Thyroid gland (tissue), 4 donors: ENCODE measurements around the gene HOXD8. TPM values are rescaled to one million over a fixed set of nuclear protein-coding genes. Genes with fewer than 3 reads are reported as not detected.

ENCODE experiments used
- DNase-seq, 2 donors: peaks; one replicate each; pipeline ENCODE4 v3.0.0-alpha.2; 2019
- H3K27ac ChIP-seq, 3 donors: fragments of 200-600 bp; sonication (generic); 1 replicate in 2 of 3; 2 replicates in 1 of 3; pipeline ENCODE4 v1.5.1; 2016 to 2019; ENCODE audit warnings: mild to moderate bottlenecking in 1 of 3, moderate library complexity in 1 of 3
- H3K27me3 ChIP-seq: fragments of 200-600 bp; sonication (generic); one replicate; pipeline ENCODE4 v1.5.1; 2019
- H3K36me3 ChIP-seq, 2 donors: fragments of 200-600 bp; sonication (generic); one replicate each; pipeline ENCODE4 v1.5.1; 2016 to 2019
- H3K4me1 ChIP-seq, 2 donors: fragments of 200-600 bp; sonication (generic); one replicate each; pipeline ENCODE4 v1.5.1; 2017 to 2019
- H3K4me3 ChIP-seq, 3 donors: fragments of 200-600 bp; sonication (generic); replicated peaks in 1 of 3; 1 replicate in 2 of 3; 2 replicates in 1 of 3; pipeline ENCODE4 v1.5.1; 2016; ENCODE audit warnings: mild to moderate bottlenecking in 1 of 3
- H3K9me3 ChIP-seq: fragments of 200-600 bp; sonication (generic); one replicate; pipeline ENCODE4 v1.5.1; 2017
- CTCF ChIP-seq, 6 experiments: fragments of 200-600 bp in 3 of 6; fragments of 450-650 bp in 3 of 6; sonication (generic) in 3 of 6; IDR thresholded peaks; one replicate each; pipeline ENCODE4 v1.5.1; 2016 to 2019; ENCODE audit warnings: antibody characterized with exemption in 6 of 6, mild to moderate bottlenecking in 2 of 6, inconsistent platforms in 1 of 6, moderate library complexity in 1 of 6
- POLR2A ChIP-seq, 2 donors: fragments of 450-650 bp; IDR thresholded peaks; one replicate each; pipeline ENCODE4 v1.6.1; 2017; ENCODE audit warnings: antibody characterized with exemption in 2 of 2, mild to moderate bottlenecking in 2 of 2, moderate library complexity in 1 of 2
- WGBS, 2 donors: methylation state at CpG; one replicate each; pipeline ENCODE4 v1.1.5; 2017; 5-methylcytosine and 5-hydroxymethylcytosine counted together
- intact Hi-C: fragments of 100-400 bp; cut with DNase I; formaldehyde crosslinking; loops from one replicate; pipeline ENCODE4 v1.15.1; 2023
- total RNA-seq, 4 donors: library from RNA; depleted of rRNA; stranded (reverse); fragments of >200 nt; gene quantifications; one replicate each; pipeline ENCODE4 v1.2.3, GENCODE V29; 2016

The HOXD8 gene
- total RNA-seq, 4 donors from 2014 or later = 4.1 to 24.9 (median 9.9) TPM

- 13 to 34% methylated on average over 22 of the region's 22 CpGs for WGBS, 2 donors
- no peak overlapping the region for H3K27ac ChIP-seq
- H3K36me3 ChIP-seq = no peaks in the 10 kb centered on the region
- peaks cover 69% of the 10 kb centered on the region for H3K27me3 ChIP-seq
- H3K4me3 ChIP-seq = no peak overlapping the region
- H3K4me1 ChIP-seq = peaks cover 7 to 31% of the 10 kb centered on the region in 2 donors
- DNase-seq = no peak
- H3K9me3 ChIP-seq = no peaks in the 10 kb centered on the region
- intact Hi-C loops = no loop called here
- TF ChIP-seq CTCF (IDR thresholded peaks at IDR 0.05) (no peak), POLR2A (IDR thresholded peaks at IDR 0.05) (no peak)
These were observed 28.7 kb downstream of the HOXD8 start for GRCh38 chr2:176158186-176158591.

- Histone ChIP-seq H3K9me3 (no peaks in the 10 kb centered on the region), H3K27ac (no peak overlapping the region), H3K36me3 (no peaks in the 10 kb centered on the region), H3K4me3 (no peak overlapping the region), H3K4me1 (peaks cover 7 to 31% of the 10 kb centered on the region in 2 donors), H3K27me3 (peaks cover 71% of the 10 kb centered on the region)
- DNase-seq = no peak
- 12 to 19% methylated on average over 25 to 33 of the region's 39 CpGs for WGBS, 2 donors
- intact Hi-C loops = no loop called here
- TF ChIP-seq POLR2A (IDR thresholded peaks at IDR 0.05) = no peak
- no peak for TF ChIP-seq CTCF (IDR thresholded peaks at IDR 0.05)
These were observed 29.6 kb downstream of the HOXD8 start for GRCh38 chr2:176158855-176159662.

GRCh38 chr2:176159663-176160250, 30.3 kb downstream of the HOXD8 start:
- Histone ChIP-seq H3K4me3 (no peak overlapping the region), H3K27ac (no peak overlapping the region), H3K36me3 (no peaks in the 10 kb centered on the region), H3K4me1 (peaks cover 7 to 31% of the 10 kb centered on the region in 2 donors), H3K27me3 (peaks cover 75% of the 10 kb centered on the region), H3K9me3 (no peaks in the 10 kb centered on the region)
- intact Hi-C loops = no loop called here
- DNase-seq = no peak
- 7 to 32% methylated on average over 5 to 21 of the region's 44 CpGs for WGBS, 2 donors
- TF ChIP-seq CTCF (IDR thresholded peaks at IDR 0.05) (no peak), POLR2A (IDR thresholded peaks at IDR 0.05) (no peak)

- peaks cover 7 to 31% of the 10 kb centered on the region in 2 donors for H3K4me1 ChIP-seq
- no peak overlapping the region for H3K4me3 ChIP-seq
- DNase-seq = no peak
- H3K27ac ChIP-seq = no peak overlapping the region
- TF ChIP-seq POLR2A (IDR thresholded peaks at IDR 0.05) (no peak), CTCF (IDR thresholded peaks at IDR 0.05) (no peak)
- H3K36me3 ChIP-seq = no peaks in the 10 kb centered on the region
- H3K27me3 ChIP-seq = peaks cover 82% of the 10 kb centered on the region
- WGBS, 2 donors = 24 to 26% methylated on average over 32 to 41 of the region's 50 CpGs
- H3K9me3 ChIP-seq = no peaks in the 10 kb centered on the region
- intact Hi-C loops = no loop called here
These were observed 30.9 kb downstream of the HOXD8 start for GRCh38 chr2:176160251-176160985.
